Kidney epithelial cell (primary cell): ENCODE data around the gene KIF5C. TPM values are rescaled to one million over a fixed set of nuclear protein-coding genes. Genes with fewer than 3 reads are reported as not detected.

Experiments
- DNase-seq: peaks from one replicate; pipeline ENCODE4 v3.0.0-alpha.2; 2010; ENCODE audit warnings: low read depth
- H3K27me3 ChIP-seq: 2 replicates; pipeline ENCODE4 v1.6.0; 2011; ENCODE audit warnings: low read length; ENCODE audit not compliant: control insufficient read depth, insufficient read depth
- H3K36me3 ChIP-seq: 2 replicates; pipeline ENCODE4 v1.5.1; 2011; ENCODE audit warnings: low read length; ENCODE audit not compliant: control insufficient read depth, insufficient read depth
- H3K4me3 ChIP-seq: 2 replicates; pipeline ENCODE4 v1.5.1; 2011; ENCODE audit warnings: low read depth, mild to moderate bottlenecking, control low read depth, low read length
- CTCF ChIP-seq: IDR thresholded peaks from 2 replicates; pipeline ENCODE4 v1.5.1; 2011; ENCODE audit warnings: mild to moderate bottlenecking, moderate library complexity, low read length, control low read depth, inconsistent platforms; ENCODE audit not compliant: insufficient read depth, poor library complexity, severe bottlenecking
- total RNA-seq: library from RNA; depleted of rRNA; stranded (reverse); fragments of >200 nt; gene quantifications from 2 replicates; pipeline ENCODE4 v1.2.3, GENCODE V29; 2015

KIF5C gene
- total RNA-seq, 1 donor from 2014 or later: 8.7 TPM

GRCh38 chr2:149037851-149038250 is 162.8 kb downstream of the KIF5C start:
- H3K36me3 ChIP-seq: no peaks in the 10 kb centered on the region
- H3K27me3 ChIP-seq: peaks cover 5% of the 10 kb centered on the region
- no peak overlapping the region for H3K4me3 ChIP-seq
- peak; percentile 27 for TF ChIP-seq CTCF
- peak; percentile 14 for DNase-seq

- DNase-seq: no peak
- no peaks in the 10 kb centered on the region for H3K36me3 ChIP-seq
- TF ChIP-seq CTCF: no peak
- peak within 1 kb of the TSS; percentile 45 for H3K4me3 ChIP-seq
- H3K27me3 ChIP-seq: peaks cover 5% of the 10 kb centered on the region
Observed at GRCh38 chr2:149038442-149039212, 163.6 kb downstream of the KIF5C start, which contains the start of gene LYPD6B. Gene LYPD6B (plus strand): TSS chr2:149038699. CDS start chr2:149130949, 92,250 bp downstream.

GRCh38 chr2:149039213-149039724 is 164.2 kb downstream of the KIF5C start:
- Histone ChIP-seq H3K4me3 (peak overlapping the region; percentile 45), H3K36me3 (no peaks in the 10 kb centered on the region), H3K27me3 (peaks cover 5% of the 10 kb centered on the region)
- no peak for DNase-seq
- no peak for TF ChIP-seq CTCF

- DNase-seq: no peak
- peaks cover 5% of the 10 kb centered on the region for H3K27me3 ChIP-seq
- no peak overlapping the region for H3K4me3 ChIP-seq
- H3K36me3 ChIP-seq: no peaks in the 10 kb centered on the region
- TF ChIP-seq CTCF: peak; percentile 42
Observed at GRCh38 chr2:149040451-149040850, 165.4 kb downstream of the KIF5C start.

- Histone ChIP-seq H3K27me3 (peaks cover 5% of the 10 kb centered on the region), H3K36me3 (no peaks in the 10 kb centered on the region), H3K4me3 (no peak overlapping the region)
- no peak for TF ChIP-seq CTCF
- DNase-seq: no peak
Observed at GRCh38 chr2:149041482-149041881, 166.5 kb downstream of the KIF5C start.
